Measurements from ENCODE around the gene ROR1.

- TF ChIP-seq CTCF (IDR thresholded peaks at IDR 0.05 in 2 of 3, conservative IDR thresholded peaks at IDR 0.05 in 1 of 3; ENCODE audit: borderline replicate concordance in 1 of 3, insufficient read depth in 1 of 3, low read depth in 2 of 3, low read length in 2 of 3): no peak
- no peak for TF ChIP-seq EZH2 (IDR thresholded peaks at IDR 0.05)
- TF ChIP-seq POLR2A (IDR thresholded peaks at IDR 0.05; ENCODE audit: borderline replicate concordance, extremely low read depth, insufficient read depth, insufficient read length): no peak
- no peak for TF ChIP-seq TCF7L2 (IDR thresholded peaks at IDR 0.05; ENCODE audit: borderline replicate concordance, extremely low read depth, insufficient read depth, insufficient read length)
Measured at GRCh38 chr1:64047549-64047996, 273.8 kb downstream of the ROR1 start.

Data from HCT116 (cell line).